DMS153 treated with DMSO at 0.1 percent for 48 hours (cell line): ENCODE results near the gene PDXDC1.
"Not testable (repeated sequence)": the region's sequence is repeated elsewhere in the genome, so short reads cannot be mapped to it uniquely, and the experiment has no call there.

Experiments used
- DNase-seq: peaks from one replicate; lab custom pipeline; 2025; ENCODE audit not compliant: unreplicated experiment; lab: John Stamatoyannopoulos, UW

PDXDC1 gene

GRCh38 chr16:14971621-14972228, 3.1 kb upstream of the PDXDC1 start:
- DNase-seq = not testable (repeated sequence)

GRCh38 chr16:14973785-14974322, 972 bp upstream of the PDXDC1 start:
- not testable (repeated sequence) for DNase-seq

GRCh38 chr16:14974331-14974655, 533 bp upstream of the PDXDC1 start:
- not testable (repeated sequence) for DNase-seq

GRCh38 chr16:14975418-14976194, 780 bp downstream of the PDXDC1 start:
- DNase-seq = not testable (repeated sequence)

- DNase-seq = not testable (repeated sequence)
Measured at GRCh38 chr16:14976971-14977736, 2.3 kb downstream of the PDXDC1 start.

GRCh38 chr16:14978281-14978680, 3.5 kb downstream of the PDXDC1 start:
- DNase-seq = not testable (repeated sequence)

- not testable (repeated sequence) for DNase-seq
Measured at GRCh38 chr16:14978908-14979307, 4.1 kb downstream of the PDXDC1 start.

- peak; percentile 39 for DNase-seq
Measured at GRCh38 chr16:14981234-14981633, 6.4 kb downstream of the PDXDC1 start.

GRCh38 chr16:14982521-14982920, 7.7 kb downstream of the PDXDC1 start:
- DNase-seq = not testable (repeated sequence)

GRCh38 chr16:14988092-14988491, 13.3 kb downstream of the PDXDC1 start:
- DNase-seq = not testable (repeated sequence)

GRCh38 chr16:14988661-14989191, 13.9 kb downstream of the PDXDC1 start:
- not testable (repeated sequence) for DNase-seq

- not testable (repeated sequence) for DNase-seq
Measured at GRCh38 chr16:14989291-14990281, 14.8 kb downstream of the PDXDC1 start.

- DNase-seq = not testable (repeated sequence)
Measured at GRCh38 chr16:14993277-14994151, 18.7 kb downstream of the PDXDC1 start.

- DNase-seq = not testable (repeated sequence)
Measured at GRCh38 chr16:14996702-14997101, 21.9 kb downstream of the PDXDC1 start.

GRCh38 chr16:14998300-14998699, 23.5 kb downstream of the PDXDC1 start:
- DNase-seq = not testable (repeated sequence)

- DNase-seq = not testable (repeated sequence)
Measured at GRCh38 chr16:14999845-15000244, 25.0 kb downstream of the PDXDC1 start.

GRCh38 chr16:15002448-15002847, 27.6 kb downstream of the PDXDC1 start:
- DNase-seq = not testable (repeated sequence)

- not testable (repeated sequence) for DNase-seq
Measured at GRCh38 chr16:15005357-15006132, 30.7 kb downstream of the PDXDC1 start.
